ENCODE measurements around the gene NAV3. TPM values are rescaled to one million over a fixed set of nuclear protein-coding genes. Genes with fewer than 3 reads are reported as not detected.

Gene NAV3
- total RNA-seq, 1 donor from 2014 or later, result 16.2 TPM

GRCh38 chr12:78004249-78005093 lies 173.8 kb downstream of the NAV3 start:
- TF ChIP-seq POLR2AphosphoS5 (IDR thresholded peaks at IDR 0.05; ENCODE audit: insufficient read depth in 1 of 2, low read depth in 1 of 2) (no peak), POLR2A (IDR thresholded peaks at IDR 0.05) (no peak), CTCF (IDR thresholded peaks at IDR 0.05) (no peak)

GRCh38 chr12:78005094-78005492 lies 174.4 kb downstream of the NAV3 start:
- Histone ChIP-seq H3K27me3 (no peaks in the 10 kb centered on the region), H3K4me3 (no peak overlapping the region), H3K36me3 (no peaks in the 10 kb centered on the region), H3K9me3 (no peaks in the 10 kb centered on the region), H3K4me1 (no peaks in the 10 kb centered on the region), H3K27ac (no peak overlapping the region)
- DNase-seq (ENCODE audit: extremely low spot score in 2 of 2), result no peak
- TF ChIP-seq POLR2AphosphoS5 (IDR thresholded peaks at IDR 0.05; ENCODE audit: insufficient read depth in 1 of 2, low read depth in 1 of 2) (no peak), POLR2A (IDR thresholded peaks at IDR 0.05) (no peak), CTCF (IDR thresholded peaks at IDR 0.05) (no peak)
- intact Hi-C loops (cut with DNase I), result no loop called here

More at GRCh38 chr12:78004249-78005093, 173.8 kb downstream of the NAV3 start:
- Histone ChIP-seq H3K4me3 (no peak overlapping the region), H3K9me3 (no peaks in the 10 kb centered on the region), H3K27ac (no peak overlapping the region), H3K36me3 (no peaks in the 10 kb centered on the region), H3K4me1 (no peaks in the 10 kb centered on the region), H3K27me3 (no peaks in the 10 kb centered on the region)
- intact Hi-C loops (cut with DNase I), result no loop called here
- DNase-seq (ENCODE audit: extremely low spot score in 2 of 2), result no peak

DNA sequence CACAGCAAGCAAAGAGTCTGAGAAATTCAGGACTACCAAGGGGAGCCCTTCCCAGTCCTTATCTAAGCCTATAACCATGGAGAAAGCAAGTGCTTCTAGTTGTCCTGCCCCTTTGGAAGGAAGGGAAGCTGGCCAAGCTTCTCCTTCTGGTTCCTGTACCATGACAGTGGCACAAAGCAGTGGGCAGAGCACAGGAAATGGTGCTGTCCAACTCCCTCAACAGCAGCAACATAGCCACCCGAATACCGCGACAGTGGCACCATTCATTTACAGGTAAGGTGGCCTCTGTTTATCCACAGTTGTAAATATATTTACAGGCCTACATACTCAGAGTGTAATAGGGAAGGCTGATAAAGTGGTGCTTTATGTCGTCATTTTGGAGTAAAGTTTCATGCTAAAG lies 176.5 kb downstream of the NAV3 start:
- no peaks in the 10 kb centered on the region for H3K9me3 ChIP-seq
- H3K27me3 ChIP-seq, result no peaks in the 10 kb centered on the region
- no peak for DNase-seq (ENCODE audit: extremely low spot score in 2 of 2)
- no peaks in the 10 kb centered on the region for H3K4me1 ChIP-seq
- H3K4me3 ChIP-seq, result no peak overlapping the region
- intact Hi-C loops (cut with DNase I), result no loop called here
- H3K36me3 ChIP-seq, result no peaks in the 10 kb centered on the region
- no peak overlapping the region for H3K27ac ChIP-seq
- TF ChIP-seq POLR2AphosphoS5 (IDR thresholded peaks at IDR 0.05; ENCODE audit: insufficient read depth in 1 of 2, low read depth in 1 of 2), result no peak

DNA sequence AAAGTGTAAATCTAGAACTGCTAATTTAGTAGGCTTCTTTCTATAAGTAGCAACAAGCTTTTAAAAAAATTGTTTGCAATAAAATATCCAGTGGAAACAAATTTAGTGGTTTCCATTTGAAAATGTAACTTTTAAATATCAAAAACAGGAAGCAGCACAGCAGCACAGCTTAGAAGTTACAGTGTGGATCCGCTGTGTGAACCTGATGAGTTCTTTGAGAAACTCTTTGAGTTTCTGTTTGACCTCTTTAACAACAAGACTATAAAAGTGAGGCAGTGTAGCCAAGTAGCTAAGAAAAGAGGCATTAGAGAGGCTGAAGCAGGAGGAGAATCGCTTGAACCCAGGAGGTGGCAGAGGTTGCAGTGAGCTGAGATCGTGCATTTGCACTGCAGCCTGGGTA lies 178.3 kb downstream of the NAV3 start:
- Histone ChIP-seq H3K9me3 (no peaks in the 10 kb centered on the region), H3K4me1 (no peaks in the 10 kb centered on the region), H3K27ac (no peak overlapping the region), H3K27me3 (no peaks in the 10 kb centered on the region), H3K4me3 (no peak overlapping the region), H3K36me3 (no peaks in the 10 kb centered on the region)
- TF ChIP-seq POLR2A (IDR thresholded peaks at IDR 0.05) (no peak), CTCF (IDR thresholded peaks at IDR 0.05) (no peak)
- intact Hi-C loops (cut with DNase I), result no loop called here
- no peak for DNase-seq (ENCODE audit: extremely low spot score in 2 of 2)

GRCh38 chr12:78018171-78018910 lies 187.6 kb downstream of the NAV3 start:
- Histone ChIP-seq H3K9me3 (no peaks in the 10 kb centered on the region), H3K27ac (no peak overlapping the region), H3K27me3 (no peaks in the 10 kb centered on the region), H3K36me3 (no peaks in the 10 kb centered on the region), H3K4me1 (no peaks in the 10 kb centered on the region), H3K4me3 (no peak overlapping the region)
- no peak for TF ChIP-seq POLR2AphosphoS5 (IDR thresholded peaks at IDR 0.05; ENCODE audit: insufficient read depth in 1 of 2, low read depth in 1 of 2)
- no peak for TF ChIP-seq POLR2A (IDR thresholded peaks at IDR 0.05)
- TF ChIP-seq CTCF (IDR thresholded peaks at IDR 0.05), result no peak
- intact Hi-C loops (cut with DNase I), result no loop called here
- DNase-seq (ENCODE audit: extremely low spot score in 2 of 2), result no peak
